Cerebellar nuclear complex (tissue), 1 donor: ENCODE data around the gene CILP2.

Source experiments
- DNase-seq, 2 experiments: peaks; one replicate each; lab custom pipeline; 2025; lab: John Stamatoyannopoulos, UW

CILP2 gene

DNA sequence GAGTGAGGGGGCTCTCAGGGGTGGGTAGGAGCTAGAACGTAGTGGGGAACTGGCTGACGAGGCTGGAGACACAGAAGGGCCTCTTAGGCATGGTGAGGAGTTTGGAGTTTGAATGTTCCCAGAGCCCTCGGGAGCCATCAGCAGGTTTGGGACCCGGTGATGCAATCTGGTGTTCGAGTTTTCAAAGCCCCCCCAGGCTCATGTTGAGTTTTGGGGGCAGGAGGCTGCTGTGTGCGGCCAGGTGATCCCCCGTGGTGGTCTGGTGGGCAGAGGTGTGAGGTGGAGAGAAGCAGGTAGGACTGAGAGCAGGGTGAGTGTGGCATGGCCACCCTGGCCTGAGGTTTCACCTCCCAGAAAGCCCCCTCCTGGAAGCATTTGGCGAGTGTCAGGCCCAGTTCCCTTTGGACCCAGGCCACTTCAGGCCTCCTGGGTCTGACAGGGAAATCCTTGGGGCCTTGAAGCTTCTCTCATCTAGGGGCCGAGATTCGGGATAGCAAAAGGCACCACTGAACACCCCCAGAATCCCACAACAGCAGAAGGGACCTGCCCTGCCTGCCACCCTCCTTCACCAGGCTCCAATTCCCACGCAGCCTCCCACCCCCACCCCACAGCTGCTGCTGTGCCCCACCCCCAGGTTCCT, 8.2 kb upstream of the CILP2 start:
- no peak for DNase-seq

DNA sequence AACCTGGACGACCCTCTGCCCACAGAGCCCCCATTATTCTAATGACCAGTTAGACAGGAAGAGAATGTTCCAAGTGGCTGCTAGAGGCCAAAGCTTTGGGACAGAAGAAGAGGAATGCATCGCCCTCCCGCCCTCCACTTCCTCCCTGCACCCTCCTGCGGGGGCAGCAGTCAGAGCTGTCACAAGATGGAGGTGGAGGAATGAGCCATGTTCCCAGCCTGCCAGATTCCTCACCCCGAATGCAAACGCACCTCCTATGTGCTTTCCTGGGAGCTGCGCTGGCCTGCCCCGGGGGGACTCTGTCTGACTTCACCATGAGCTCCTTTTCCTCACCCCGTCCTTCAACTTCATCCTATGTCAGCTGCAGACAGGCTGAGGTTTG, 7.7 kb upstream of the CILP2 start:
- no peak for DNase-seq

DNA sequence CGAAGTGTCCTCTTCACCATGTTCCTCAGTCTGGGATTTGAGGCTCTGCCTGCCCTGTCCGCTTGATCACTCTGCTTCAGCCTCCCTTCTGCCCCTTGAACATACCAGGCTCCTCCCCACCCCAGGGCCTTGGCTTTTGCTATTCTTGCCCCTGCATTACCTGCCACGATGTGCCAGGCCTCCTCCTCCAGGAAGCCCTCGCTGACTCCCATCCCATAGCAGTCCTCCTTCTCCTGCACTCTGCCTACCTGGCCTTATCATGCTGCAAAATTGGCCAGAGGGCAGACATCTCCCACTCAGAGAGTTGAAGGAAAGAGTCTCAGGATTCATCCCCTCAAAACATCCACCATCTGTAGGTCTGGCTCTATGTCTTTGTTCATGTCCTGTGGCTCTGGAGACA, 7.2 kb upstream of the CILP2 start:
- no peak for DNase-seq

DNA sequence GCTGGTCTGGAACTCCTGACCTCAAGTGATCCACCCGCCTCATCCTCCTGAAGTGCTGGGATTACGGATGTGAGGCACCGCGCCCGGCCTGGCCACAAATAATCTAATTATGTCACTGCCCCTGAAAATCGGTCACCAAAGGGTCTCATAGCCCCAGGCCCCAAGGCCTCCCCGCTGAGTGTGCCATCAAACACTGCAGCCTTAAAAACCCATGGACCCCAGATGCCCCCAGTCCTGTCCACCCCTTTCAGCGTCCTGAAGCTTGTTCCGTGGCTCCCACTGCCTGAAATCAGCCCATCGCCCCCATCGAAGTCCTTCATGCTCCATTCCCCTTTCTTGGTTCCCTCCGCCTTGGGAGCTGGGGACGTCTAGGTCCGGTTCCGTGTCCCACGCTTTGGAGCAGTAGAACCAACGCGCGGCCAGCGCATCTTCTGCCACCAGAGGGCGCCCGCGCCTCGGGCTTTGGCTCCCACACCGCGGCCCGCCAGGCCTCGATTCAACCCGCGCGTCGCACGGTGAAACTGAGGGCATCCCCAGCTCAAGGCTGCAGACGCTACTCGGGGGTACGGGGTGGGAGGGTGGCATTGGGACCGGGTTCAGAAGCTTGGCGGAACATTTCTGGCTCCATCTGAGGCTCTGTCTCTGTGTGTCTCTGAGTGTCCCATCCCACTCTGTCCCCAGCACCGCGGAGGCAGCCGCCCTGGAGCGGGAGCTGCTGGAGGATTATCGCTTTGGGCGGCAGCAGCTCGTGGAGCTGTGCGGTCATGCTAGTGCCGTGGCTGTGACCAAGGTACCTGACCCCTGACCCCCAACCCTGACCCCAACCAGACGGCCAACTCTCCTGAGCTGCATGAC, 5.9 kb upstream of the CILP2 start:
- DNase-seq: peak in 1 of 2 experiments; percentile 42

DNA sequence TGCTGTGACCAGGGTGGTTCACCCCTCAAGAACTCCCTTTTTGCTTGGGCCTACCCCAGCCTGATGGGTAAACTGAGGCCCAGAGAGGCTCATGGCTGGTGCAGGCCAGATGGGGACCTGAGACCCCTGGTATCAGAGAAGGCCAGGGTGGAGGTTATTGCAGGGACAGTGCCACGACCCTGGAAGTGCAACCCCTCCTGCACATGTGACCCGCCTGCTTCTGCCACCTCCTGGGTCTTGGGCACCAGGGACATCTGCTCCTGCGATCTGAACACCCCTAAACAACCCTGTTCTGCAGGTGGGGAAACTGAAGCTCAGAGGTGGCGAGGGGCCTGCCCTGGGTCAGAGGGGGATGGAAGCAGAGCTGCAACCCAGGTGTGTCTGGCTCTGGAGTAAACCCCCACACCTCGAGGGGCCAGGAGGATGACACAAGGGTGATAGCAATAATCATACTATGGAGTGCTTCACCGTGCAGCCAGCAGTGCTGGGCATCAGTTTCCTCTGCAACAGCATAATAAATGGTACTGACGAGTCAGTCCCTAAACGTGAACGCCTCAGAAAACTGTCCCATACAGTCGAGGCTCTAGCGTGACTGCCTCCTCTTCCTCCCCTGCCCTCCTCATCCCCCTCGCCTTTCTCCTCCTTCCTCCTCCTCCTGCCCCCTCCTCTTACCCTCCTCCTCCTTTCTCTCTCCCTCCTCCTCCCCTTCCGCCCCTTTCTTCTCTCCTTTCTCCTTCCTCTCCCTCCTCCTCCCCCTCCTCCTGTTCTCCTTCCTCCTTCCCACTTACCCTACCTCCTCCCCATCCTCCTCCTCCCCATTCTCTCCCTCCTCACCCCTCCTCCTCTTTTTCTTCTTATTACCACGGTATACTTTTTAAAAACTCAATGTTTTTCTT, 5.0 kb upstream of the CILP2 start:
- no peak for DNase-seq

DNA sequence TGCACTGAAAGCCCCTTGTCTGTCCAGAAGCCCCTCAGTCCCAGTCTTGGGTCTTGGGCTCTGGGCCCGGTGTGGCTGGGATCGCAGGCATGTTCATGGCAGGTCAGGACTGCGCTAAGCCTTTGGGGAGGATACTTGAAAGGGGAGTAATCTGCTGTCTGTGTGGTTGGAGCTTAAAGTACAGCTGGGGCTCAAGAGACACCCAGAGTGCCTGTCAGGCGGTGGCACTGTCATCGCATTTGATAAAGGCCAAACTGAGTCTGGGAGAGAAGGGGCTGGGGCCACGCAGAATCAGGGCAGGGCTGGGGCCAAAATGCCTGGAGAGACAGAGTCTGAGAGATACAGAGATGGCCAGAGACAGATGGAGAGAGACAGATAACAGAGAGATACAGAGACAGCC, 4.2 kb upstream of the CILP2 start:
- DNase-seq: no peak

DNA sequence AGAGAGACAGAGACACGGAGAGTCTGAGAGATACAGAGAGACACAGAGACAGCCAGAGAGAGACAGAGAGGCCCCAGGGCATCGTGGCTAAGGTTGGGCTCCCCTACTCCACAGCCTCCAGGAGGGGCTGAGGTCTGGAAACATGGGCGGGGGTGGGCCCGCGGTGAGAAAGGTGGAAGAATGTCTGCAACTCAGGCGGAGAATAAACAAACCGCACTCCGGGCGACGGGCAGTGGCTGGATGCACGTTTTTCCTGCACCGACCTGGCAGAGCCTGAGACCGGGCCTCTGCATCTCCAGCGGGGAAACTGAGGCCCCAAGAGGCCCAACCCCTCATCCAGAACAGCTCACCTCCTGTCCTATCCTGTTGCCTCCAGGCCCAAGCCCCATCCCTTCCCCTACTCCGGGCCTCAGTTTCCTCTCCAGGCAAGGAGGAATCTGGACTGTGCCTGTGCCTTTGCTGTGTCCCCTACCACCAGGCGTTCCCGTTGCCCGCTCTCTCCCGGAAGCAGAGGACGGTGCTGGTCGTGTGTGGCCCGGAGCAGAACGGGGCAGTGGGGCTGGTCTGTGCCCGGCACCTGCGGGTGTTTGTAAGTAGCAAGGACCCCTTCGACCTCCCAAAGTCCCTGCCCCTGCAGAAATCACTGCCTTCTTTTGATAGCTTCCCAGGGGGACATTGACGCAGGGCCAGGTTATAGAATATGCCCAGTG, 3.4 kb upstream of the CILP2 start:
- DNase-seq: no peak

DNA sequence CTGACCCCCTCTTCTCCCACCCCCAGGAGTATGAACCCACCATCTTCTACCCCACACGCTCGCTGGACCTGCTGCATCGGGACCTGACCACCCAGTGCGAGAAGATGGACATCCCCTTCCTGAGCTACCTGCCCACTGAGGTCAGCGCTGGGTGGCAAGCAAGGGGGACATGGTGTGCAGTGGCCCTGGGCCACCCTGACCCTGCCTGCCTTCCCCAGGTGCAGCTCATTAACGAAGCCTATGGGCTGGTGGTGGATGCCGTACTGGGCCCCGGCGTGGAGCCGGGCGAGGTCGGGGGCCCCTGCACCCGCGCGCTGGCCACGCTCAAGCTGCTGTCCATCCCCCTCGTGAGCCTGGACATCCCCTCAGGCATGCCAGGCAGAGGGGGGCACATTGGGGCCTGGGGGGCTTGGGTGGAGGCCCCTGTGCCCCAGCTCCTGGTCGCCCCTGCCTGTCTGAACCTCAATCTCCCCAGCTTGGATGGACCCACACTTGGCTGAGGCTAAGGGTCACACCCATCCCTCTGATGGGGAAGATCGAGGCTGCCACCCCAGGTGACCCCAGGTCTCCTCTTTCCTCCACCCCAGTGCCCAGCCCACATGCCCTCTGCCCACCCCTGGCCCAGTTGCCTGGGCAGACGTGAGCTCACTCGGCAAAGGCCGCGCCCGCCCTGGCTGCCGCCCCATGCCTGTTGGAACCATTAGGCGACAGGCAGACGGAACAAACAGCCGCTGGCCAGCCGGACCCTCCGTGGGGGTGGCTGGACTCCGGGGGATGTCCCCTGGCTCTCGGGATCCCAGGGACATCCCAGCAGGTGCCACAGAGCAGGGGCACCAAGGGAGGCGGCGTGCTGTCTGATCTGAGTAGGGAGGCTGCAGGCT, 2.5 kb upstream of the CILP2 start:
- DNase-seq: no peak

DNA sequence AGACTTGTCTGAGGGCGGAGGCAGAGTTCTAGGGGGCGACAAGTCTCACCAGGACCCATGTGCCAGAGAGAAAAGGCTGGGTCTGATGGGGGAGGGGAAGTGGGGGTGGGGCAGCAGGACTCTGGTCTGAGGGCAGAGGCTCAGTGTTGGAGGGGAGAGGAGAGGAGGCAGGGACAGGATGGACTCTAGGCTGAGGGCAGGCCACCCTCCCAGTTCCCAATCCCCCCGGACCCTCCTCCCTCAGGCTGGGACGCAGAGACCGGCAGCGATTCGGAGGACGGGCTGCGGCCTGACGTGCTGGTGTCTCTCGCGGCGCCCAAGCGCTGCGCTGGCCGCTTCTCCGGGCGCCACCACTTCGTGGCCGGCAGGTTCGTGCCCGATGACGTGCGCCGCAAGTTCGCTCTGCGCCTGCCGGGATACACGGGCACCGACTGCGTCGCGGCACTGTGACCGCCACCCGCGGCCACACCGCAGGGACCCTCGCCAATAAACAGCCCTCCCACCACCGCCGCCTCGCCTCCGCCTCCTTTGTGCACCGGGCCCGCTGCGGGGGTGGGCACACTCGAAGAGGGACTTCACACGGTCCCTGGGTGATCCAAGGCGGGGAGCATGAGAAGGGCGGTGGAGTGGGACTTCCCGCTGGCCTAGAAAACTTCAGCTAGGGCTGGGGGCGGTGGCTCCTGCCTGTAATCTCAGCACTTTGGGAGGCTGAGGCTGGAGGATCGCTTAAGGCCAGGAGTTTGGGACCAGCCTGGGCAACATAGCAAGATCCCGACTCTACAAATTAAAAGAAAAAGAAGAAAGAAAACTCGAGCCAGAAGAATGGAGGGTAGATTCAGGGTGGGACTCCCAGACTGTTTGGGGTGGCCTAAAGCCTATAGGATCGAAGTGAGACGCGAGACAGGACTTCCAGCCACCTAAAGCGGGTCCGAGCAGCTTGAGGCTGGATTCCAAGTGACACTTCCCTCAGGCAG, 703 bp upstream of the CILP2 start:
- no peak for DNase-seq

DNA sequence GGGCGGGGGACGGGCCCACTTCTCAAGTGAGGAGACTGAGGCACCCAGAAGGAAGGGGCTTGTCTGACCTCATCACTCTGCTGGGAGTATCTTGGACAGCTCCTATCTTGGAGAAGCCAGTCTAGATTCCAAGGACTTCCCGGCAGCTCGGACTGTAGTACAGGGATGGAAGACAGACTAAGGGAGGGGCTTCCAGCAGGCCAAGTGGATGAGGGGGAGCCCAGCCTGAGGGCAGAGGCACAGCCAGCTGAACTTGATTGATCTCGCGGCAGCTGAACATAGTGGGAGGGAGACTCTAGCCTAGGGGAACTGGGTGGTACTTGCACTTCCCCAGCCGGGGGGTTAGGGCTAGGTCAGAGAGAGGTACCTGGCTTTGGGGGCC, 711 bp downstream of the CILP2 start:
- no peak for DNase-seq

DNA sequence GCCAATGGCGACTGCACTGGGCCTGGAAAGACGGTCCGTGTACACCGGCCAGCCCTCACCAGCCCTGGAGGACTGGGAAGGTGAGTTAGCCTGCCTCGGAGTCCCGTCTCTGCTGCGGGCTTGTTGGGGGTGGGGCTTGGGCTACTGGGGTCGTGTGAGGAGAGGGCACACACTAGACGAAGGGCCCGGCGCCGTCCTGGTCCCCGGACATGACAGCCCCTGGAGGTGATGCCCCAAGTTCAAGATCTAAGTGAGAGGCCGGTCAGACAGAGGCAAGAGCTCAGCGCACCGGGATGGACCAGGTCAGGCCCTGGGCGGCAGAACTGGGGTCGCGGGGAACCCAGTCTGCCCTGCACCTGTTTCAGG, 1.6 kb downstream of the CILP2 start:
- DNase-seq: no peak

DNA sequence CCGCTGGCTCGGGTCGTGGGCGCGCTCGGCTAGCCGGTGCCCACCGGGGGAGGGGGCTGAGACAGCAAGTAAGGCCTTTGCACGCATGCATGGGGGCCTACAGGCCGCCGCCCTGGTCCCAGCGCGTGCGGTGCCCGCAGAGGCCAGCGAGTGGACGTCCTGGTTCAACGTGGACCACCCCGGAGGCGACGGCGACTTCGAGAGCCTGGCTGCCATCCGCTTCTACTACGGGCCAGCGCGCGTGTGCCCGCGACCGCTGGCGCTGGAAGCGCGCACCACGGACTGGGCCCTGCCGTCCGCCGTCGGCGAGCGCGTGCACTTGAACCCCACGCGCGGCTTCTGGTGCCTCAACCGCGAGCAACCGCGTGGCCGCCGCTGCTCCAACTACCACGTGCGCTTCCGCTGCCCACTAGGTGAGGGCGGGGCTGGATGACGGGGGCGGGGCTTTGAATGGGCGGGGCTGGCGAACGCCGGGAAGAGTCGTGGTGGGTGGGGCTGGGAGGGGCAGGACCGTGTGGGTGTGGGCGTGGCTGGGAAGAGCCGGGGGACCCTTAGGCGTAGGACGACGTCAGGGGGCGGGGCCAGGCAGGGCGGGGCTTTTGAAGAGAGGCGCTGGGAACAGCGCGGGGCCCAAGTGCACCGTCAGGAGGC, 2.1 kb downstream of the CILP2 start:
- DNase-seq: no peak

DNA sequence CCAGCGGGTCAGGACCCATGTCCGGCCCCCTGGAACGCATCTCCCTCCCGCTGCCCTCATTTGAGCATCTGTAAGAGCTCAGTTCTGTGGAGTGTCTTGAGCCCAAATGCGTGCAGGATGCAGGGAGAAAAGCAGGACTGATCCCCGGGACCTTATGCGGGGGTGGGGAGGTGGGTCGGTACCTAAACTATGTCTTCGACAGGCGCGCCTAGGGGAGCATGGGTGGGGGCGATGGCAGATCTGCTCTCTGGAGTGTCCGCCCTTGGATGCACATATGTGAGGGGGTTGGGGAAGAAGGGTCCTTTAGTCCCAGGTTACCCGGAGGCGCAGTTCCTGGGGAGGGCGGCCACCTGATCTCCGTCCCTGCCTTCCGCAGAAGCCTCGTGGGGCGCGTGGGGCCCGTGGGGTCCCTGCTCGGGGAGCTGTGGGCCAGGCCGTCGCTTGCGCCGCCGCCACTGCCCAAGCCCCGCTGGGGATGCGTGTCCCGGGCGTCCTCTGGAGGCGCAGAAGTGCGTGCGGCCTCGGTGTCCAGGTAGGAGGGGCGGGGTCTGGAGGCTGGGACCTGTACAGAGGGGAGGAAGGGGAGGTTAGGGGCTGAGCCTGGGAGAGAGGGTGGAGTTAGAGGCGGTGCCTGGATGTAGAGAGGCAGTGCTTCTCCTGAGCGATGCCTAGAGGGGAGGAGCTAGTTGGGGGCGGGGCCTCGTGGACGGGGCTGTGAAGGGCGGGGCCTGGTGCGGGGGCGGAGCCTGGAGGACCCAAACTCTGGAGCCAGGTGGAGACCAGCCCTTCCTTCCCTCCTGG, 2.9 kb downstream of the CILP2 start:
- DNase-seq: no peak

DNA sequence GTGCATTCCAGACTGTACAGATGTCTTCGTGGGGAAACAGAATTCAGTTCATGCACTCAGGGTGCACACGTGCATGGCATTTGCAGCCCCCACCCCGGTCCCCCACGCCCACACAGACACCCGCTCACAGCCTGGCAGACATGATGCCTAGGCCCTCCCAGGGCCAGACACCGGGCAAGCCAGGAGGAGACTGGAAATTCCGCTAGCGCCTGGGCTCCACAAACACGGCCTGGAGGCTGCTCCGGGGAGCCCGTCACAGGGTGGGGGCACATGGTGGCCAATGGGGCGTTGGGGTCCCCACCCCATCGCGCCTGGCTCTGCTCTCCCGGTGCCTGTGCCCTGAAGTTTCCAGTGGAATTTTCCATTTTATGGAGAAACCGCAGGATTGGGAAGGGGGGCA, 3.6 kb downstream of the CILP2 start:
- no peak for DNase-seq

DNA sequence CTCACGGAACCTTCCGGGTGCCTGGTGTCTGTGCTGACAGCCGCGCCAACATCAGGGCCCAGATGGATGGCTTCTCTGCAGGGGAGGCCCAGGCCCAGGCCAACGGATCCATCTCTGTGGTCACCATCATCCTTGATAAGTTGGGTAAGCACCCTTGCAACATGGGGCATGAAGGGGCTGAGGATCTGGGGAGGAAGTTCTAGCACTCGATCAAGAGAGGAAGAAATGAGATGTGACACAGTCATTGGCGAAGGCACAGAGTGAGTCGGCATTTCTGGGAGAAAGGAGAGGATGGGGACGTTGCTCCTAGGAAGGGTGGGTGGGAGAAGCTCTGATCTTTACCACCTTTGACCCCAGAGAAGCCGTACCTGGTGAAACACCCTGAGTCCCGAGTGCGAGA, 4.4 kb downstream of the CILP2 start:
- DNase-seq: no peak

DNA sequence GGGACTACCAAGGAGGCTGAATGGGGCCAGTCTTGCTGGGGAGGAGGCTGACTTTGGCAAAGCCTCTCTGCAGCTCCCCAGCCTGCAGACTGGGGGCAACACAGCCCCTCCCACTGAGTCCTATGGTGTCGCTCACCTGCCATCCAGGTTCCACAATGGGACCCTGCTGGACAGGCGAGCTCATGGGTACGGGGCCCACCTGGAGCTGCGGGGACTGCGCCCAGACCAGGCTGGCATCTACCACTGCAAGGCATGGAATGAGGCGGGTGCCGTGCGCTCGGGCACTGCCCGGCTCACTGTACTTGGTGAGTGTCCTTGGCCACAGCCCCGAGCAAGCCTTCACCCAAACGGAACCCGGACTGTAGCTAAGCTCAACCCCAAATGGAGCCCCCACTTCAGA, 5.0 kb downstream of the CILP2 start:
- no peak for DNase-seq

DNA sequence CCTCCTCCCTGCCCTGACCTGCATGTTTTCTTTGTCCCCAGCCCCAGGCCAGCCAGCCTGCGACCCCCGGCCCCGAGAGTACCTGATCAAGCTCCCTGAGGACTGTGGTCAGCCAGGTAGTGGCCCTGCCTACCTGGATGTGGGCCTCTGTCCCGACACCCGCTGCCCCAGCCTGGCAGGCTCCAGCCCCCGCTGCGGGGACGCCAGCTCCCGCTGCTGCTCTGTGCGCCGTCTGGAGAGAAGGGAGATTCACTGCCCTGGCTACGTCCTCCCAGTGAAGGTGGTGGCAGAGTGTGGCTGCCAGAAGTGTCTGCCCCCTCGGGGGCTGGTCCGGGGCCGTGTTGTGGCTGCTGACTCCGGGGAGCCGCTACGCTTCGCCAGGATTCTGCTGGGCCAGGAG, 5.6 kb downstream of the CILP2 start:
- DNase-seq: no peak

DNA sequence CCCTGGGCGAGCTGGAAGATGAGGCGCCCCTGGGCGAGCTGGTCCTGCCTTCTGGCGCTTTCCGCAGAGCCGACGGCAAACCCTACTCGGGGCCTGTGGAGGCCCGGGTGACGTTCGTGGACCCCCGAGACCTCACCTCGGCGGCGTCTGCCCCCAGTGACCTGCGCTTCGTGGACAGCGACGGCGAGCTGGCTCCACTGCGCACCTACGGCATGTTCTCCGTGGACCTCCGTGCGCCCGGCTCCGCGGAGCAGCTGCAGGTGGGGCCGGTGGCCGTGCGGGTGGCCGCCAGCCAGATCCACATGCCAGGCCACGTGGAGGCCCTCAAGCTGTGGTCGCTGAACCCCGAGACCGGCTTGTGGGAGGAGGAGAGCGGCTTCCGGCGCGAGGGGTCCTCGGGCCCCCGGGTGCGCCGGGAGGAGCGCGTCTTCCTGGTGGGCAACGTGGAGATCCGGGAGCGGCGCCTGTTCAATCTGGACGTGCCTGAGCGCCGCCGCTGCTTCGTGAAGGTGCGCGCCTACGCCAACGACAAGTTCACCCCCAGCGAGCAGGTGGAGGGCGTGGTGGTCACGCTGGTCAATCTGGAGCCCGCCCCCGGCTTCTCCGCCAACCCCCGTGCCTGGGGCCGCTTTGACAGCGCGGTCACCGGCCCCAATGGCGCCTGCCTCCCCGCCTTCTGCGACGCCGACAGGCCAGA, 6.3 kb downstream of the CILP2 start:
- DNase-seq: no peak
